ENCODE data around the gene GRB10. TPM values are rescaled to one million over a fixed set of nuclear protein-coding genes. Genes with fewer than 3 reads are reported as not detected.

The GRB10 gene
- total RNA-seq, 2 donors from 2014 or later: 45.4 to 52.6 TPM

DNA sequence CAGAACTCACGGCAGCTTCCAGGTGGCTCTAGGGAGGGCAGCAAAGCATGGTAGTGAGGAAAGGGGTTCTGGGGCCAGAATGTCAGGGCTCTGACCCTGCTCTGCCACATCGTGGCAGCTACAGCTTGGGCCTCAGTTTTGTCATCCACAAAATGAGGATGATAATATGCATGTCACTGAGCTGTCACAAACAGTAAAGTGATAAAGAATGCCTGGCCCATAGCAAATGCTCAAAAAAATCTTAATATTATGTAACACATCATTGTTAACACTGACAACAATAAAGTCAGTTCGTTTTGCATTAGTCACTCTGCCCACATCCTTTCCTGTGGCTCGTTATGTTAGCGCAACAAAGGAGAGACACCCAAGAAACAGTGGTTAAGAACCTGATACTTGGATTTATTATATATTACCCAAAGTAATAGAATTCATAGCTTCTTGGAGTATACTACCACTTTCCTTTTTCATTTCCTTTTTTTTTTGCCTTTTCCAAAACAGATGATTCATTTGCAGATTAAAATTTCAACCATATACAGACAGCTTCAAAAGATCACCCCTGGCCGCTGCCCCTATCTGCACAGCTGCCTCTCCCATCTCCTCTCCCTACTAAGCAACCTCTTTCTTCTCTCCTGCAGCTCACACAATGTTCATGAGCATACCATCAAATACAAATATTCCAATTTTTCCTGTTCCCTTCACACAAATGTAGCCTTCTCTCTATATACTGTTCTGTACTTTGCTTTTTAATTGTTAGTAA, 172.0 kb downstream of the GRB10 start:
- intact Hi-C loops (cut with DNase I): no loop called here

DNA sequence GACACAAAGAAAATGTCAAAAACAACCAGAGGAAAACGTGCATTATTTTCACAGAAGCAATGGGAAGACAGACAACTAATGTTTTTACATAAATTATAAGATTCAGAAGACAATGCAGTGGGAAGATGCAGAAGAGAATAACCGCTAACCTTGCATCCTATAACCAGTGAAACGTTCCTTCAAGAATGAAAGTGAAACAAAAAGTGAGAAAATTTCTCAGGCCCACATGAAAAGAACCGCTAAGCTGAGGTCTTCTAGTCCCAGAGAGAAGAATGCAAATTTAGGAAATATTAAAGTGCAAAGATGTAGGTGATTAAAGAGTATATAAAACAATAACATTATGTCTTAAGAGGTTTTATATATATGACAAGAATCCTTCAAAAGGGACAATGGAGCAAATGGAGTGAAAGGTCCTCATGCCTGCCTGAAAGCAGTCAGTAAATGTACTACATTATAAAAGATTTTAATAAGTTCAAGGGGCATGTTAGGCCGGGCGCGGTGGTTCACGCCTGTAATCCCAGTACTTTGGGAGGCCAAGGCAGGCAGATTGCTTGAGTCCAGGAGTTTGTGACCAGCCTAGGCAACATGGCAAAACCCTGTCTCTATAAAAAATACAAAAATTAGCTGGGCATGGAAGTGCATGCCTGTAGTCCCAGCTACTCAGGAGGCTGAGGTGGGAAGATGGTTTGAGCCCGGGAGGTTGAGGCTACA, 174.3 kb downstream of the GRB10 start:
- DNase-seq (ENCODE audit: low spot score): no peak
- intact Hi-C loops (cut with DNase I): no loop called here

More for the DNA sequence above, 172.0 kb downstream of the GRB10 start:
- DNase-seq (ENCODE audit: low spot score): no peak

DNA sequence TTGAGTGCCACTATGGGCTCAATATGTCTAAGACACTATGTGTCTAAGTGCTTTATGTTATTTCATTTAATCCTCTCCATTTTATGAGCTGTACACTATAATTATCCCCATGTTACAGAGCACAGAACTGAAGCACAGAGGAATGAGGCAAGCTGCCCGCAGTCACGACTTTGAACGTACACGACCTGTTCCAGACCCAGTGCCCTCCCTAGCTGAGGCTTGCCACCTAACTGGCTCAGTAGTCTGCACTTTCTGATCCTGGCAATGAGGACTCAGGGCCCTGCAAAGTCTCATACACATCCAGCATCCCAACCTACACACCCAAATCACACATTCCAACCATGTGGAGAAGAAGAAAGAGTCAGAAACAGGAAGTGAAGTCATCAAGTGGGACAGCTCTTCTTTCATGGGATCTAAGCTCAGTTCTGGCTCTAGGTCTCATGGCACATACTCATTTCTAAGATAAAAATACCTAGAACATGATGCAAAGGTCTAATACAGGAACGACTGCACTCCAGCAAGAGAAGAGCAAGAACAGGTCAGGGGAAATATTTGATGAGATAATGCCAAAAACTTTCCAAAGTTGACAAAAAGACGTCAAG, 175.1 kb downstream of the GRB10 start:
- intact Hi-C loops (cut with DNase I): no loop called here
- no peak for DNase-seq (ENCODE audit: low spot score)

DNA sequence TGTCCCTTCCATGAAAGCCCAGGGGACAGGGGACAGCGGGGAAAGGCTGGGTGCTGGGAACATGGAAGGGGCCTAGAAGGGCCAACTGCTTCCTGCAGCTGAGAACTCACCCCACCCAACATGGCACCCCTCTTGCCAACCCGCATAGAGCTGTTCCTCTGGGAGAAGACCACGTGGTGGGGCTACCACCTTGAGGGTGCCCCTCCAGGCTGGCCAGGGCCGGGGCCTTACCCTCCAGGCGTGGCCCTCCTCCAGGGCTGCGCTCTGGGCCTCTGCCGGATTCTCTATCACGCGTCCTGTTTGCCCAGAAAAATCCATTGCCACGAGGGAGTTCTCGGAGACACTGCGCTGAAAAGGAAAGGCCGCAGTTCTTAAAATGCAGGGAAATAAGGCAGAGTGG, 177.6 kb downstream of the GRB10 start:
- intact Hi-C loops (cut with DNase I): no loop called here
- no peak for DNase-seq (ENCODE audit: low spot score)

DNA sequence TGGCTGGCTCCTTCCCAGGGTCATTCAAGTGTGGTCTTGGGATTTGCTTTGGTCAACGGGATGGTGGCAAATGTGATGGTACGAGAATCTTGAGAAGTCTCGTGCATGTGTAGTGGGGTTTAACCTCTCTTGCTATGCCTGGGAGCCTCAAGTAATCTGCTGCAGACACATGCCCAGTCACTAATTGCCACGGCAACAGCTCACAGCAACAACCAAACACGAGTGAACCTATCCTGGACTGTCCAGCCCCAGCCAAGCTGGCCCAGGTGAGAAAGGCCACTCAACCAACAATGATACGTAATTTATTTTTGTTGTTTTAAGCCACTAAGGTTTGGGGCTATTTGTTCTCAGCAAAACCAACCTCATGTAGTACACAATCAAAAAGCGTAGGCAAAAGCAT, 179.4 kb downstream of the GRB10 start:
- intact Hi-C loops (cut with DNase I): no loop called here
- no peak for DNase-seq (ENCODE audit: low spot score)

DNA sequence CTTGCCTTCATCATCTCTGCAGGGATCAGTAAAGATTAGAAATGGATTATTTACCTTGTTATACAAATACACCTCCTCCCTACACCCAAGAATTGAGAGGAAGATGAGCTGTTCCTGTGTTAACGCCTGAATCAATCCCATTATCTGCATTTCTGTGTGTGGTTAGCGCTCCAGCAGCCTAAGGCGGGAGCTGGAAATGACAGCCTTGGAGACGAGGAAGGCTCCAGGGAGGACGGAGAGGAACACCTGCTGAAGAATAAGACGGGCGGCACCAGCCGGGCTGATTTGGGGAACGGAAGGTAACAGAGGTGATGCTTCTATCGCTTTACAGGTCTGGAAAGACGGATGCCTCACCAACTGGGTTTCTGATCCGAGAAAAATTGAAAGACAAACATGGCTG, 183.3 kb downstream of the GRB10 start:
- intact Hi-C loops (cut with DNase I): loop anchor here in 1 of 2 donors (10.0 kb wide), 1 partner anchor 135 kb away; no protein-coding TSS in a partner anchor
- DNase-seq (ENCODE audit: low spot score): no peak

DNA sequence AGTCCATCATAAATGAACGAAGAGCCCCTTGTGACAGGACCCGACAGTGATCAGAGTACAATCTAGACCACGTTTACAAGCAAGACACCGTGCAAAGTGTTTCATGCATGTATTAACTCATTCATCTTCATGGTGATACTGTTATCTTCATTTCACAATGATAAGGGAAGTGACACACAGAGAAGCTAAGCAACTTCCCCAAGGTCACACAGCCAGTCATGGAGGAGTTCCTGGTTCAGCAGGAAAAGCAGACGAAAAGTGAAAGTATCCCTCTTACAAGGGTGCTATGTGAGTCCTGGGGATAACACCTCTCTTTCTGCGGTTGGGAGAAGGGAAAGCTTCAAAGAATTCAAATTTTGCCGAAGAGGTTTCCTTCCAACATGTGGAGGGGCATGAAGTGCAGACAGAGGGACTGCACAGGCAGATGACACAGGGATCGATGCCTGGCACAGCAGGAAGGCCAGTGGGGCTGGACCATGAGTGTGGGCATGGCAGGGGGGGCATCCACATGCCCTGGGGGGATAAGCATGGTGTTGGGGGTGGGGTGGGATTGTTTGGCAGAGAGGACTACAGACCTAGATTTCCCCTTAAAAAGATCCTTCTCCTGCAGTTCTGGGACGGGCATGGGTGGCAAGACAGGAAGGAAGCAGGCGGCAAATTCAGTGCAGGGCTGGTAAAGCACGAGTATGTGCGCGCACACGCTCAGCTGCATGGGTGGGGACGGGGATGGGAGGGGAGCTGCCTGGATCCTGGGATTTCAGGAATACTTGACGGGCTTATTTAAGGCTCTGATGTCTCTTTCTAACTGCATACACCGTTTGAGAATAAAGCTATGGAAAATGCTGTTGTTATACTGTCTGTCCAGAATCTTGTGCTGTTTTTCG, 184.0 kb downstream of the GRB10 start:
- intact Hi-C loops (cut with DNase I): loop anchor here in 1 of 2 donors (10.0 kb wide), 1 partner anchor 134 kb away; no protein-coding TSS in a partner anchor

DNA sequence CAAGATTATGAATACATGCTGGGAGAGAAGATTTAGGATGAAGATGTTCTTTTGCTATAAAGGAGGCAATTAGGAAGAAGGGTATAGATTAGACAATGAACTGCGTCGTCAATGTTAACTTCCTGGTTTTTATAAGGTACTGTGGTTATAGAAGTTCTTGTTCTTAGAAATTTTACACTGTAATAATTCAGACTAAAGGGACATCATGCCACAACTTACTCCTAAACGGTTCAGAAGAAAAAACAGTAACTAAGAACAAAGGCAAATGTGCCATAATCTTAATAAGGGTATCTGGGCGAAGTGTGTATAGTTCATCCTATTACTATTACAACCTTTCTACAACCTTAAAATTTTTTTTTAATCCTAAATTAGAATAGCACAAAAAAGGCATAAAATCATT, 186.2 kb downstream of the GRB10 start:
- DNase-seq (ENCODE audit: low spot score): no peak
- intact Hi-C loops (cut with DNase I): loop anchor here in 1 of 2 donors (10.0 kb wide), 1 partner anchor 132 kb away; no protein-coding TSS in a partner anchor

More for the DNA sequence above, 184.0 kb downstream of the GRB10 start:
- no peak for DNase-seq (ENCODE audit: low spot score)

DNA sequence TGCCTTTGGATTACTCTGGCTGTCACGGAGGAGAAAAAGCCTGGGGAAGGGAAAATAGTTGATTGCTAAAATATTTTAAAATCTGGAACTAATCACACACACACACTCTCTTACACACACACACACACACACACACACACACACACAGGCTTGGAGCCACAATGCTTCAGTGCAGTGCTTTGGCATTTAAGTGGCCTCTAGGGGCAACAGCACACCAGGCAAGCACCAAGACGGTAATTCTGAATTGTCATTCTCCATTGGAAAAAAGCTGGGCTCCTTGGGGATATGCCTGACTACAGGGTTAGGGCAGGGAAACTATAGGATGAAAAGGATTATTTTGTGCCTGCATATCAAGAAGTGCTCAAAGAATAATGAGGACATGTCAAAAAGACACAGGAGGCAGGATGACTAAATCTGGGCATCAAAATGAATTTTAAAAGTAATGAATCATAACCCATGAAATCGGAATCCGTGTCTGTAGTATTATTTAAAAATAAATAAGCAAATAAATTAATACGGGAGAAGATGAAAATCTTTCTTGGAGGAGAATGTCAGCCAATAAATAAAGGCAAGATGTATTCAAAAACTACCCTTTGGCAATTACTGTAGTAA, 187.1 kb downstream of the GRB10 start:
- intact Hi-C loops (cut with DNase I): loop anchor here in 1 of 2 donors (10.0 kb wide), 1 partner anchor 131 kb away; no protein-coding TSS in a partner anchor
- DNase-seq (ENCODE audit: low spot score): no peak

DNA sequence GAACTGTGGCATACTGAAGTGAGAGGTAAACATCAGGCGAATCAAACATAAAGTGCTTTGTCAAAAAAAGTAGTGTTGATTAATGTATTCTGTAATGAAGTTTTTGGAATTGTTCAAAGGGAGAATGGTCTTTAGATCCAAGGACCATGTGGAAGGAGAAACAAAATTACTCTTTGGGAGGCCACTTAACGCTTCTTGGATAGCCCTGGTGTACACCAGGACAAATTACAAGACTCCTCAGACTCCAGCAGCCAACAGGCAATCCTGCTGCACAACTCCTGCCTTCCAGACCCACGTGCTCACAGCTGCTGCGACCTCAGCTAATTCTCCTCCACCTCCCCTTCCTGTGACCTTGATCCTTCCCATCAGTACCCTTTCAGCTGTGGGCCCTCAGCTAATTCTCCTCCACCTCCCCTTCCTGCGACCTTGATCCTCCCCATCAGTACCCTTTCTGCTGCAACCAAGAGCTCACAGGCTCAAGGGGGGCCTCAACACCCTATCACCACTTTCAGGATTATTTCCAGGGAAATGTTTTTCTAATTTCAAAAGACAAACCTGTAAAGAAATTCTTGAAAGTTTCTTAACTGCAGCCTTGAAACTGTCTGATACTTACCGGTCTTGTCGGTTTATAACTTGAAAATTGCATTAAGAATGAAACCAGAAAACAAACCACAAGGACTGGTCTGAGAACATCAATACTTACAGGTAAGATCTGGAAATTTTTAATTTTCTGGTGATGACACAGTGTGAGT, 187.8 kb downstream of the GRB10 start:
- intact Hi-C loops (cut with DNase I): loop anchor here in 1 of 2 donors (10.0 kb wide), 1 partner anchor 130 kb away; no protein-coding TSS in a partner anchor
- DNase-seq (ENCODE audit: low spot score): no peak

DNA sequence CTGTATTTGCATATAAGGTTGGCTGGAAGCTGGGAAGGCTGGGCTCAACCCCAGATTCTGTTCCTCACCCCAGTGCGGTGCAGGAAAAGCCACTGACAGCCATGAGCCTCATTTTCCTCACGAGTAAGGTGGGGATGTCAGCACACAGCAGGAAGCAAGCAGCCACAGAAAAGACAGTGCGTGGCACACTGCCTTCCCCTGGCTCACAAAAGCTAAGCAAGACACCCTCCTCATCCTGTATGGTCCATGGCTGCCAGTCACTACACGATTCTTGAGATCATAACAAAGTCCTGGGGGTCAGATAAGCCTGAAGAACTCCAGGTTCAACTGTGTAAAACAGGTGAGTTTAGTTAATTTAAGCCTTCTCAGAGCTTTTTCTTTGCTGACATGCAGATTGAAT, 188.6 kb downstream of the GRB10 start:
- no peak for DNase-seq (ENCODE audit: low spot score)
- intact Hi-C loops (cut with DNase I): loop anchor here in 1 of 2 donors (10.0 kb wide), 1 partner anchor 129 kb away; no protein-coding TSS in a partner anchor

DNA sequence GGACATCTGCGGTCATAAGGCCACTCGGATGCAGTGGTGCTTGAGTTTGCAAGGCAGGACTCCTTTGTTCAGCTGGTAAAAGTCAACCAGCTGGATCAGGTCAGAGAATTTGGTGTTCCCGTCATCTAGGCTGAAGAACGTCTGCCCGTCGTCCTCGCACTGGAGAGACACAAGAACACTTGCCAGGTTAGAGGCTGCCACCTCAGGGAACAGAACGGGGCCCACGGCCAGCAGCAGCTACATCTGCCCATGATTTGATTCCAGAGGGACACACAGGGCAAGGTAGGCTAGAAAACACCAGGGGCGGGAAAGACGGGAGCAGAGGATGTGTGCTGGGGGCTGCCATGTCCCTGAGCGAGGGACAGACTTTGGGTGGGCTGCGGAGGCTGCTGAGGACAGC, 189.8 kb downstream of the GRB10 start:
- intact Hi-C loops (cut with DNase I): loop anchor here in 1 of 2 donors (10.0 kb wide), 1 partner anchor 128 kb away; no protein-coding TSS in a partner anchor

DNA sequence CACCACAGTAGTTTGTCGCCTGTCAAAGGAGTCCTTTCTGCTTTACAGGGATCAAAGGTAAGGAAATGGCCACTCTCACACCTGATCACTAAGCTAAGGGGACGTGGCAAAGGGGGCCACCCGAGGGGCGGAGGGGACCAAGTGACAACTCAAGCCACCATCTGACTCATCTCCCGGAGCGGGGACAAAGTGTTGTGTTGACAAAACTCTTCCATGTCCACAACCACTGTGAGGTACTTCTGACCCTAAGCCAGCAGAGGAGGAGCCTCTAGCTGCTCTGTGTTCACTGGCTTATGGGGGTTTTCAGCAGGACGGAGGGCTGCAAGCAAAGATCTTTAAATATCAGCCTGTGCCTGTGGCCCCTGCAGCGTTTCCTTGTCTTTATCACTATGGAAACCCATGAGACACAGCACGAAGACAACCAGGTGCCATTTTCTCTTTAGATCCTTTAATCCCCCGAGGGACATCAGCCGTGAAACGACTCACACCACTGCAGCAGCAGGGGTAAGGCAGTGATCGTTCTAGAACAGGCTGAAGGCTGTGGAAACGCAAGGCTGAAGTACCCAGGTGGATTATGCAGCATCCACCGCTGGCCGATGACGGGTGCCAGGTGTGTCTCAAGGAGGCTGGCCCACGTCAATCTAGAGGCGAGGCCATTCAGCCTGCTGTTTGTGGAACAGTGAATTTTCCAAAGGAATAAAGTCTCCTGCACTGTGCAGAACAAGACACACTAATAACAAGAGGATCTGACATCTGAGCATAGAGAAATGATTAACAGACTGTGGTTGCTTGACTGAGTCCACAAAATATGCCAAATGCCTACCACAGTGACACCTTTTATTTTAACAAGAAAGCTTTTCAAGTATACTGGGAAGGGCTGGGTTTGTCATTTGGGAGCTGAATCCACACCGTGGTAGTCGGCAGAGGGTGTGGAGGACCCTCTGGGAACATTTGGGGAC, 190.9 kb downstream of the GRB10 start:
- intact Hi-C loops (cut with DNase I): loop anchor here in 1 of 2 donors (10.0 kb wide), 1 partner anchor 127 kb away; no protein-coding TSS in a partner anchor
- DNase-seq (ENCODE audit: low spot score): no peak

More for the DNA sequence above, 189.8 kb downstream of the GRB10 start:
- DNase-seq (ENCODE audit: low spot score): no peak

DNA sequence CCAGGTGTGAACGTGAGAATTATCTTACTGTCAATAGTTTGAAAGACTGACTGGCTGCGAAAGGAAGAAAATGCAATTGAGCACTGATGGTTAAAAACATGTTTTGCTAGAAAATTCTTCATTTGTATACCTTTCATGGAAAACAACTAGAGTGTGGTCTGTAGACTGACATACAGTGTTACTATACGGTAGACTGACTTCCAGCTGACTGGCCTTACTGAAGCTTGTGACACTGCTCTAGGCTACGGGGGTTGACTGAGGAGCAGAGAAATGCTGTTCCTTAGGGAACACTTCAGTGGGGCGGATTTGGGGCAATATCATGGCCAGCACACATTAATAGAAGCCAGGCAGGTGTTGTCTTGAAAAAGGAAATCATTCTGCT, 191.6 kb downstream of the GRB10 start:
- intact Hi-C loops (cut with DNase I): loop anchor here in 1 of 2 donors (10.0 kb wide), 1 partner anchor 126 kb away; no protein-coding TSS in a partner anchor
- DNase-seq (ENCODE audit: low spot score): no peak

DNA sequence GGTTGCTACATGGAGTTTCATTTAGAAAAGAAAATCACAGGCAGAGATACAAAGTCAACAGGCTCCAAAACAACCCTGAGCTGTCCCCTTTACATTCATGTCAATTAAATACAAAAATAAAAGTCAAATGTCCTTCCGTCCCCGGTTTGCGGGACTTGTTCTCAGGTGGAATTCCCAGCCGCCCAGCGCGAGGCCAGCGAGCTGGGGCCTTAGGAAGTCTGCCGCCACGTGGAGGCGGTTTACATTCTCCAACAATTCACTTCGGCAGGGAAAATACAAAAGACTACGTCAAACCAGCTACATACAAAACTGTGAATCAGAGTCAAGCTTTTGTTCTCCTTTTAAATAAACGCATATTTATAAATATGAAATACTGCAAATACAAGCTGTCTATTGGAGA, 192.2 kb downstream of the GRB10 start:
- DNase-seq (ENCODE audit: low spot score): no peak
- intact Hi-C loops (cut with DNase I): loop anchor here in 1 of 2 donors (1.0 to 10.0 kb wide), 2 partner anchors 24 to 126 kb away; no protein-coding TSS in a partner anchor

DNA sequence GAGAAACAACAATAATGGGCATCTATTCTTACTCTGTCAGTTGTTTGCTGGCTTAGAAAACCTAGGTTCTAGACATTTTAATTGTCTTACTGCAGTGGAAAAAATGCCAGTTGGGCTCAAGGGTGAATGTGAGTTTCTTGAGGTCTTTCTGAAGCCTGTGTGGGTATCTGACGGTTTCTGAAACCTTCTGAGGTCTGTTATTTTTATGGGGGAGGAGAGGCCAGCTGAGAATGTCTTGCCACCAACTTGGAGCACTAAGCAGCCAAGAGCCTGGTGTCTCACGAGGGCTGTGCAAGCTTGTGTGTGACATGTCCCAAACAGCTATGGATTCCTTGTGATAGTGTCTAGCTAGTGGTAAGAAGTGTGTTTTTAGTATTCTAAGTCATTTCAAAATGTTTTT, 193.3 kb downstream of the GRB10 start:
- DNase-seq (ENCODE audit: low spot score): no peak
- intact Hi-C loops (cut with DNase I): no loop called here
